ENCODE results near the gene BCL10. TPM values are rescaled to one million over a fixed set of nuclear protein-coding genes. Genes with fewer than 3 reads are reported as not detected.

The BCL10 gene
- total and polyA plus RNA-seq, 7 donors, result 2.9 to 10.9 (median 8.2) TPM

GRCh38 chr1:85318217-85318616 lies 41.8 kb upstream of the BCL10 start:
- peaks cover 31% of the 10 kb centered on the region for H3K4me1 ChIP-seq
- H3K27me3 ChIP-seq (ENCODE audit: insufficient read depth in 3 of 3, low read length in 2 of 3), result no peaks in the 10 kb centered on the region
- 91 to 94% (median 93%) methylated on average over 1 of the region's 1 CpG for WGBS, 3 donors
- no peak overlapping the region for H3K4me3 ChIP-seq
- no peaks in the 10 kb centered on the region for H3K36me3 ChIP-seq (ENCODE audit: insufficient read depth in 1 of 2, low read depth in 1 of 2)
- TF ChIP-seq CTCF (IDR thresholded peaks at IDR 0.05), result no peak
- no peak overlapping the region for H3K27ac ChIP-seq
- intact Hi-C loops (cut with DNase I), result no loop called here
- ATAC-seq (no peak), DNase-seq (no peak)
- H3K9me3 ChIP-seq, result no peaks in the 10 kb centered on the region

- H3K4me1 ChIP-seq, result peaks cover 31% of the 10 kb centered on the region
- no peak for ATAC-seq
- H3K9me3 ChIP-seq, result no peaks in the 10 kb centered on the region
- TF ChIP-seq CTCF (IDR thresholded peaks at IDR 0.05), result no peak
- no peak overlapping the region for H3K4me3 ChIP-seq
- H3K36me3 ChIP-seq (ENCODE audit: insufficient read depth in 1 of 2, low read depth in 1 of 2), result no peaks in the 10 kb centered on the region
- DNase-seq, result no peak
- H3K27ac ChIP-seq, result no peak overlapping the region
- 58 to 70% (median 60%) methylated on average over 5 of the region's 5 CpGs for WGBS, 3 donors
- no peaks in the 10 kb centered on the region for H3K27me3 ChIP-seq (ENCODE audit: insufficient read depth in 3 of 3, low read length in 2 of 3)
- intact Hi-C loops (cut with DNase I), result no loop called here
Measured at GRCh38 chr1:85317560-85317959, 41.1 kb upstream of the BCL10 start.

GRCh38 chr1:85316321-85316720 lies 39.9 kb upstream of the BCL10 start:
- intact Hi-C loops (cut with DNase I), result no loop called here
- Histone ChIP-seq H3K9me3 (no peaks in the 10 kb centered on the region), H3K4me3 (no peak overlapping the region), H3K27ac (peak overlapping the region; percentile 89), H3K36me3 (ENCODE audit: insufficient read depth in 1 of 2, low read depth in 1 of 2) (no peaks in the 10 kb centered on the region), H3K27me3 (ENCODE audit: insufficient read depth in 3 of 3, low read length in 2 of 3) (no peaks in the 10 kb centered on the region), H3K4me1 (peaks cover 31% of the 10 kb centered on the region)
- 95 to 98% (median 98%) methylated on average over 2 of the region's 2 CpGs for WGBS, 3 donors
- ATAC-seq (no peak), DNase-seq (no peak)
- no peak for TF ChIP-seq CTCF (IDR thresholded peaks at IDR 0.05)

- DNase-seq, result no peak
- peak overlapping the region; percentile 89 for H3K27ac ChIP-seq
Measured at GRCh38 chr1:85315789-85316188, 39.4 kb upstream of the BCL10 start.

More at GRCh38 chr1:85315789-85316188, 39.4 kb upstream of the BCL10 start:
- no peak for TF ChIP-seq CTCF (IDR thresholded peaks at IDR 0.05)
- intact Hi-C loops (cut with DNase I), result no loop called here
- 30 to 46% (median 33%) methylated on average over 8 of the region's 8 CpGs for WGBS, 3 donors
- peak; percentile 60 to 88 (median 82) for ATAC-seq
- Histone ChIP-seq H3K27me3 (ENCODE audit: insufficient read depth in 3 of 3, low read length in 2 of 3) (no peaks in the 10 kb centered on the region), H3K4me1 (peaks cover 31% of the 10 kb centered on the region), H3K9me3 (no peaks in the 10 kb centered on the region), H3K36me3 (ENCODE audit: insufficient read depth in 1 of 2, low read depth in 1 of 2) (no peaks in the 10 kb centered on the region), H3K4me3 (no peak overlapping the region)
